HPDE6-E6E7 (cell line): ENCODE measurements around the gene RAVER1.

ENCODE experiments used
- DNase-seq: peaks from one replicate; pipeline ENCODE4 v3.0.0; 2011; ENCODE audit warnings: missing footprints; ENCODE audit errors: extremely low spot score

RAVER1 gene

GRCh38 chr19:10269333-10270179 lies 63.8 kb downstream of the RAVER1 start:
- DNase-seq = no peak

GRCh38 chr19:10268071-10268470 lies 65.3 kb downstream of the RAVER1 start:
- no peak for DNase-seq

- no peak for DNase-seq
Measured at GRCh38 chr19:10266706-10267105, 66.6 kb downstream of the RAVER1 start.
